HG02943 (cell line): ENCODE data around the gene ARHGEF17.

Experiments
- ATAC-seq: cut with Tn5 transposase; IDR thresholded peaks from one replicate; pipeline ENCODE4 v1.9.1; 2021; ENCODE audit warnings: mild to moderate bottlenecking, low read depth, moderate library complexity; ENCODE audit not compliant: unreplicated experiment

Gene ARHGEF17

GRCh38 chr11:73327812-73328364 lies 19.8 kb downstream of the ARHGEF17 start:
- ATAC-seq = no peak

GRCh38 chr11:73330569-73331093 lies 22.6 kb downstream of the ARHGEF17 start:
- ATAC-seq = no peak

GRCh38 chr11:73331138-73331916 lies 23.3 kb downstream of the ARHGEF17 start:
- ATAC-seq = no peak

- ATAC-seq = no peak
Observed at GRCh38 chr11:73333173-73333572, 25.1 kb downstream of the ARHGEF17 start.

- no peak for ATAC-seq
Observed at GRCh38 chr11:73333640-73334383, 25.7 kb downstream of the ARHGEF17 start.

- no peak for ATAC-seq
Observed at GRCh38 chr11:73334384-73335203, 26.5 kb downstream of the ARHGEF17 start.

- no peak for ATAC-seq
Observed at GRCh38 chr11:73335204-73335923, 27.3 kb downstream of the ARHGEF17 start.

- ATAC-seq = no peak
Observed at GRCh38 chr11:73337846-73338245, 29.8 kb downstream of the ARHGEF17 start.

- no peak for ATAC-seq
Observed at GRCh38 chr11:73338279-73338678, 30.2 kb downstream of the ARHGEF17 start.

GRCh38 chr11:73340164-73340563 lies 32.1 kb downstream of the ARHGEF17 start:
- no peak for ATAC-seq

- ATAC-seq = no peak
Observed at GRCh38 chr11:73342633-73343032, 34.6 kb downstream of the ARHGEF17 start.

GRCh38 chr11:73343076-73343873 lies 35.2 kb downstream of the ARHGEF17 start:
- no peak for ATAC-seq

- ATAC-seq = no peak
Observed at GRCh38 chr11:73344191-73344607, 36.1 kb downstream of the ARHGEF17 start.

GRCh38 chr11:73345481-73346160 lies 37.5 kb downstream of the ARHGEF17 start:
- no peak for ATAC-seq

GRCh38 chr11:73346186-73346935 lies 38.3 kb downstream of the ARHGEF17 start:
- no peak for ATAC-seq

- no peak for ATAC-seq
Observed at GRCh38 chr11:73347067-73347466, 39.0 kb downstream of the ARHGEF17 start.

GRCh38 chr11:73348838-73349237 lies 40.8 kb downstream of the ARHGEF17 start:
- no peak for ATAC-seq

GRCh38 chr11:73349633-73350032 lies 41.6 kb downstream of the ARHGEF17 start:
- no peak for ATAC-seq
